ENCODE data around the gene AKAP13. TPM values are rescaled to one million over a fixed set of nuclear protein-coding genes. Genes with fewer than 3 reads are reported as not detected.
A peak's percentile ranks its signal among the peaks of the same experiment; 100 is the strongest.

AKAP13 gene
- total RNA-seq, 1 donor from 2014 or later: 112 TPM

GRCh38 chr15:85404918-85405866 is 24.8 kb downstream of the AKAP13 start:
- DNase-seq (ENCODE audit: extremely low read depth, low read depth, low spot score): no peak

- DNase-seq (ENCODE audit: extremely low read depth, low read depth, low spot score): no peak
Measured at GRCh38 chr15:85406916-85407315, 26.5 kb downstream of the AKAP13 start.

DNA sequence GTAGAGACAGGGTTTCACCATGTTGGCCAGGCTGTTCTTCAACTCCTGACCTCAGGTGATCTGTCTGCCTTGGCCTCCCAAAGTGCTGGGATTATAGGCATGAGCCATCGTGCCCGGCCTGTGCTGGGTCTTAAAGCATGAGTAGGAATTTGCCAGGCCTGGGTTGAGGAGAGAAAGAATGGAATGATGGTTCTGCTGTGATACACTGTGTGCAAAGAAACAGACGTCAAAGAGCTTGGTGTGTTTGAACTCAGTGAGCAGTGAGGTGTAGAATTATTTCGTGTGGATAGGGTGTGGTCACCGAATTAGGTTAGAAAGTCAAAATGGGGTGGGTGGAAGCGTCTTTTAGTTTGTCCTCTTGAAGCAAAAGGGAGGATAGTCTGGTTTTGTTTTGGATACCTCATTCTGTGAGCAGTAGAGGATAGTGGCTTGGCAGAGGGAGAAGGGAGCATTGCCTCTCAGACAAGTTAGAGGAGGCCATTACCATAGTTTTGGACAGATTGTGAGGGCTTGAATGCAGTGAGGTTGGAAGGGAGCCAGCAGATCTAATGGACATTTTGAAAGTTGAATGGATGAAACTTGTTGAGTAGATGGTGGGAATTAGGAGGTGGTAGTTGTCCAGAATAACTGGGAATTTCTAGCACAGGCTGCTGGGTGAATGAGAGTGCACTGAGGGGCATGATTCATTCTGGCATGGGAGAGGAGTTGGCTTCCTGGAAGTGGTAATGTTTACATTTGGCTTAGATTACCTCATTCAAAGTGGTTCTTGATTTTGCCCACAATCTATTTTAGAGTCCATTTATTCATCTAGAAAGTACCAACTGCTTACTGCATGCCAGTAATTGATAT is 27.2 kb downstream of the AKAP13 start:
- no peak for DNase-seq (ENCODE audit: extremely low read depth, low read depth, low spot score)

- DNase-seq (ENCODE audit: extremely low read depth, low read depth, low spot score): no peak
Measured at GRCh38 chr15:85408270-85408746, 27.9 kb downstream of the AKAP13 start.

DNA sequence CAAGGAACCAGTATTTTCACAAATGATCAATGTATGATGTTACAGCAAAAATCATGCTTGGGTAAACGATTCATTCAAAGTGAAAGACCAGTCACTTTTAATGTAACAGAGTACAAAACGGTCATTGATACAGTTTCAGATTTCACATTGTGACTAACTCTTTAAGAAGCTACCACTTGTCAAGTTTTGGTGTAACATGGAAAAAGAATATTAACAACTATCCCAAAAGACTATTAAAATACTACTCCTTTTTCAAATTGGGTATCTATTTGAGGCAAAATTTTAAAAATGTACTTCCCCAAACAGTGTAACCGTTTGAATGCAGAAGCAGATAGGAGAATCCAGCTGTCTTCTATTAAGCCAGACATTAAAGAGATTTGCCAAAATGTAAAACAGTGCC is 31.7 kb downstream of the AKAP13 start:
- DNase-seq (ENCODE audit: extremely low read depth, low read depth, low spot score): no peak

DNA sequence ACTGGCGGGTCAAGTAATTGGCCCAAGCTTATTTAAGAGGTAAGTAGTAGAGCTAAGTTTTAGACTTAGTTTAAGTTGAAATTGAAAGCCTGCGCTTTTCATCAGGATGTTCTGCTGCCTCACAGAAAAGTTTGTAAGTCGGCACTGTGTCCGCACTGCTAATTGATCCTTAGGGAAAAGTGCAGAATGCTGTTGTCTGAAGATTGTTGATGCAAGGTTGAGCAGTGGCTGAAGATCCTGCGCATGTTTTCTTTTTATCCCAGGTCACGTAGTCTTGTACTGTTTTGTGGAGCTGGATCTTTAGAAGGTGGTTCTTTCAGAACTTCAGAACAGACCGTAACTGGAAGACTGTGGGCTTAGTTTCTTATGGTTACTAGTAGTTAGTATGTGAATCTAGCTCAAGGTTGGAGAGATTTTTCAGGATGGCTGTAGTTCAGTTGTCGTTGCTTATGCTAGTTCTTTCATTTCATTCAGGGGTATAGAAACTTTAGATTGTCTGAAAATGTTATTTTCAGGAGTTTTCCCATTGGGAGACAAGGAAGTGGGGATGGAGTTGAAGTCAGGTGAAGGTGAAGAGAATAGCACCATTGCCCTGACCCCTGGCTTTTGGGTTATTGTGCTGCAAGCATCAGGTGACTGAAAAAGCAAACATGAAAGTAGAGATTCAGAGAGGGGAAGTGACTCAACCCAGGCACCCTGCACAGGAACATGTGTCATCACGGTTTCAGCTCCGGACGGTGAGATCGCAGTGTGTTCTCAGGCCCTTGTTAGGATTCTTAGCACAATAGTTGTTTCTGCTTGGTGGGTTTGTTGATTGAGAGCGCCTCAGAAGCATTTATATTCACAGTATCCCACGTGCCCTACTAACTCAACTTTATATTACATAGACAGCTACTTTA is 32.8 kb downstream of the AKAP13 start:
- DNase-seq (ENCODE audit: extremely low read depth, low read depth, low spot score): peak; percentile 96

GRCh38 chr15:85414037-85414436 is 33.6 kb downstream of the AKAP13 start:
- no peak for DNase-seq (ENCODE audit: extremely low read depth, low read depth, low spot score)

- DNase-seq (ENCODE audit: extremely low read depth, low read depth, low spot score): no peak
Measured at GRCh38 chr15:85414495-85414894, 34.1 kb downstream of the AKAP13 start.

GRCh38 chr15:85414991-85415390 is 34.6 kb downstream of the AKAP13 start:
- no peak for DNase-seq (ENCODE audit: extremely low read depth, low read depth, low spot score)

DNA sequence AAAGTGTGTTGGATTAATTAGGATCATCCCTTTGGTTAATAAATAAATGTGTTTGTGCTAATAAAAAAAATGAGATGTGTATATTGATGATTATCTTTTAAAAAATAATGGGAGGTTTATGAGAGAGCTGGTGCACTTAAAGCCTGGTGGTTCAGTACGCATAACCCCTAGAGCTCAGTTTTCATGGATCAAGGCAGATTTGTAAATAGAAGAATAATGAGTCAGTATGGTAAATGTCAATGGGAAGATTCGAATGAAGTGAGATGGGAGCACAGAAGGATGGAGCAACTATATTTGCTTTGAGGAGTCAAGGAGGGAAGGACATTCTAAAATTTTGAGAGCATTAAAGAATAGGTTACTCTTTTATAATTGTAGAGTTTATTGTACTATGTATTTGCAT is 35.4 kb downstream of the AKAP13 start:
- DNase-seq (ENCODE audit: extremely low read depth, low read depth, low spot score): no peak

DNA sequence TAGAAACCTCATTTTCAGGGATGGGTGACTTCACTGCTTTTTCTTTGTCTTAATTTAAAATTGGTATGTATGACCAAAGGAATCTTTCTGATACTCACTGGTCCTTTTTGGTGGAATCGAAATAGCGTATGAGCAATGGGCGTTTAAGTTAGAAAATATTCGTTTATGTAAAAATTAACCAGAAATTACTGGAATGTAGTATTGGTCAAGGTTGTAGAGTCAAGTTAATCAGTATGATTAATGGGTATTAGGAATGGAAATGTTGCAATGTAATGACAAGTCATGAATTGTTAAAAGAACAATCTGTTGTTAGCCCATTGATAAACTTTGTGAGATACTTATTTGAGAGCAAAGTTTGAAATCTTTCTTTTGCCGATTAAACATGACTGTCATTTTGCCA is 36.9 kb downstream of the AKAP13 start:
- DNase-seq (ENCODE audit: extremely low read depth, low read depth, low spot score): no peak

DNA sequence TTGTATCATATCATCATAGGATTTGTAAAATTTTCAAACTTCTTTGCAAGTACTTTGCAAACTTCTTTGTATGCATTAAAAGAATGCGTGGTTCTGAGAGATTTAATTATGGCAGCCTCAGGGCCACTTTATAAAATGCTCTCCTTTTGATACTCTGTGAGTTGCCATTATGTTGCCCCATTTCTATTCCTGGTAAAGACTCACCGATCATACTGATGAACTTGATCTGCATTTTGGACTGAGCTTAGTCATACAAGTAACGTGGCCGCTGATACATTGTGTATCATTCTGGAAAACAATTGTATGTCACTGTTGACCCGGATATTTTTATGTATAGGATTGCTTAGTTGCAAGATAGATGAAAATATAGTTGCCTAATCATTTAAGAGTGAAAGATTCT is 38.8 kb downstream of the AKAP13 start:
- DNase-seq (ENCODE audit: extremely low read depth, low read depth, low spot score): no peak

- no peak for DNase-seq (ENCODE audit: extremely low read depth, low read depth, low spot score)
Measured at GRCh38 chr15:85421116-85421925, 40.9 kb downstream of the AKAP13 start.

- no peak for DNase-seq (ENCODE audit: extremely low read depth, low read depth, low spot score)
Measured at GRCh38 chr15:85422607-85423006, 42.2 kb downstream of the AKAP13 start.

DNA sequence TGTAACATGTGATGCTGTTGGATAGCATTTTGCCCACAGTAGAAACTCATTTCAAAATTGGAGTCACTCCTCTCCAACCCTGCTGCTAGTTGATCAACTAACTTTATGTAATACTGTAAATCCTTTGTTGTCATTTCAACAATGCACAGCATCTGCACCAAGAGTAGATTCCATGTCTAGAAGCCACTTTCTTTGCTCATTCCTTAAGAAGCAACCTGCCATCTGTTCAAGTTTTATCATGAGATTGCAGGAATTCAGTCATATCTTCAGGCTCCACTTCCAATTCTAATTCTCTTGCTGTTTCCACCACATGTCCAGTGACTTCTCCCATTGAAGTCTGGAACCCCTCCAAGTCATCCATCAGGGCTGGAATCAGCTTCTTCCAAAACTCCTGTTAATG is 42.9 kb downstream of the AKAP13 start:
- DNase-seq (ENCODE audit: extremely low read depth, low read depth, low spot score): no peak

DNA sequence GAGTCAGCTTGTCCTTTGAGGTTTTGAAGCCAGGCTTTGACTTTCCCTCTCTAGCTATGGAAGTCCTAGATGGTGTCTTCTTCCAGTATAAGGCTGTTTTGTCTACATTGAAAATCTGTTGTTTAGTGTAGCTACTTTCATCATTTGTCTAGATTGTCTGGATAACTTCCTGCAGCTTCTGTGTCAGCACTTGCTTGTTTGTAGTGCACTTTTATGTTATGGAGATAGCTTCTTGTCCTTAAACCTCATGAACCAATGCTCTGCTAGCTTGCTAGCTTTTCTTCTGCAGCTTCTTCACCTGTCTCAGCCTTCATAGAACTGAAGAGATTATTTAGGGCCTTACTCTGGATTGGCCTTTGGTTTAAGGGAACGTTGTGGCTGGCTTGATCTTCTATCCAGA is 43.8 kb downstream of the AKAP13 start:
- no peak for DNase-seq (ENCODE audit: extremely low read depth, low read depth, low spot score)

DNA sequence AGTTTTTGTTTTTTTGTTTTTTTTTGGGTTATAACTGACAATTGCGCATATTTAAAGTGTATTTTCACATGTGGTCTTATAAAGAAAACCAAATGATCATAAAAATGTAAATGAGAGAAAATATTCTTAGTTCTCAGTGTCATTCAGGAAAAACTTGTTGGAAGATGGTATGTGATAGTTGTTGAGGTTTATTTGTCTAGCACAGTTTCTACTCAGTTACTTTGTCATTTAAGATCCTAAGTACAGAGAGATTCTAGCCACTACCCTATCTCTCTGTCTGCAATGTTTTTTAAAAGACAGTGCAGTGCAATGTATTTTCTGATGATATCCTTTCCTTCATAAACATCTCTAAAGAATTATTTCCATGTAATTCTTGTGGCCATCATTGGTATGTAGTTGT is 46.1 kb downstream of the AKAP13 start:
- DNase-seq (ENCODE audit: extremely low read depth, low read depth, low spot score): no peak

- DNase-seq (ENCODE audit: extremely low read depth, low read depth, low spot score): no peak
Measured at GRCh38 chr15:85427286-85428028, 47.1 kb downstream of the AKAP13 start.

DNA sequence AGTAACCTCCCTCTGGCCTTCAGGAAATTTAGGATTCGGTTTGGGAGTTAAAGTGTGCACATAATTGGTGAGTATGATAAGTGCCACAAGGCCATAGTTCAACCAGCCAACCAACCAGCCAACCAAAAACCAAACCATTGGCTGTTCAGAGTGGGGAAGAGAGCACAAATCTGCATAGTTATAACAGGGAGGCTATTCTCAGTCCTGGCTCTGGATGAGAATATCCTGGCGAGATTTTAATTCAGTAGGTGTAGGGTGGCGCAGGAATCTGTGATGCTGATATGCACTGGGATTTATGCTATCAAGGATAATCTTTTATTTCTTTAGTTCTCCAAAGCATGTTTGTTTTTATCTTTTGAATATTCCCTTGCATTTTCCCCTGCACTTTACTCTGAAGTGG is 49.1 kb downstream of the AKAP13 start:
- DNase-seq (ENCODE audit: extremely low read depth, low read depth, low spot score): no peak
